ENCODE results near the gene GDPGP1. TPM values are rescaled to one million over a fixed set of nuclear protein-coding genes. Genes with fewer than 3 reads are reported as not detected.

GDPGP1 gene
- total RNA-seq, 4 donors from 2014 or later: 7.1 to 28.1 (median 13.6) TPM

- Histone ChIP-seq H3K36me3 (peaks cover 66 to 78% of the 10 kb centered on the region in 2 donors), H3K27ac (no peak overlapping the region), H3K27me3 (no peaks in the 10 kb centered on the region), H3K9me3 (no peaks in the 10 kb centered on the region), H3K4me1 (peaks cover 10 to 11% of the 10 kb centered on the region in 2 donors), H3K4me3 (replicated peaks in 1 of 3) (no peak overlapping the region)
- no peak for DNase-seq
- 92 to 99% methylated on average over 7 of the region's 7 CpGs for whole genome bisulfite sequencing, 2 donors
- intact Hi-C loops (cut with DNase I): no loop called here
- no peak for TF ChIP-seq CTCF (IDR thresholded peaks at IDR 0.05)
- no peak for TF ChIP-seq POLR2A (IDR thresholded peaks at IDR 0.05)
Measured at GRCh38 chr15:90227336-90227735, 6.7 kb upstream of the GDPGP1 start.

GRCh38 chr15:90227816-90228772 is 5.9 kb upstream of the GDPGP1 start:
- peaks cover 16% of the 10 kb centered on the region in 2 donors for H3K4me1 ChIP-seq
- H3K36me3 ChIP-seq: peaks cover 66 to 74% of the 10 kb centered on the region in 2 donors
- H3K4me3 ChIP-seq (replicated peaks in 1 of 3): no peak overlapping the region
- no peak for DNase-seq
- intact Hi-C loops (cut with DNase I): no loop called here
- H3K9me3 ChIP-seq: no peaks in the 10 kb centered on the region
- H3K27ac ChIP-seq: no peak overlapping the region
- H3K27me3 ChIP-seq: no peaks in the 10 kb centered on the region
- WGBS, 2 donors: 93 to 95% methylated on average over 27 to 30 of the region's 38 CpGs
- TF ChIP-seq POLR2A (IDR thresholded peaks at IDR 0.05) (no peak), CTCF (IDR thresholded peaks at IDR 0.05) (no peak)

- Histone ChIP-seq H3K4me1 (peaks cover 16% of the 10 kb centered on the region in 2 donors), H3K27ac (no peak overlapping the region), H3K27me3 (no peaks in the 10 kb centered on the region), H3K36me3 (peaks cover 59 to 66% of the 10 kb centered on the region in 2 donors), H3K4me3 (replicated peaks in 1 of 3) (no peak overlapping the region), H3K9me3 (no peaks in the 10 kb centered on the region)
- no peak for DNase-seq
- 85 to 94% methylated on average over 6 to 15 of the region's 15 CpGs for WGBS, 2 donors
- intact Hi-C loops (cut with DNase I): no loop called here
- TF ChIP-seq POLR2A (IDR thresholded peaks at IDR 0.05): no peak
- no peak for TF ChIP-seq CTCF (IDR thresholded peaks at IDR 0.05)
Measured at GRCh38 chr15:90228960-90229359, 5.0 kb upstream of the GDPGP1 start.

GRCh38 chr15:90230071-90230494 is 3.9 kb upstream of the GDPGP1 start:
- peaks cover 20 to 23% of the 10 kb centered on the region in 2 donors for H3K4me1 ChIP-seq
- TF ChIP-seq CTCF (IDR thresholded peaks at IDR 0.05) (no peak), POLR2A (IDR thresholded peaks at IDR 0.05) (no peak)
- H3K27me3 ChIP-seq: no peaks in the 10 kb centered on the region
- WGBS, 2 donors: 63 to 68% methylated on average over 12 of the region's 12 CpGs
- no peaks in the 10 kb centered on the region for H3K9me3 ChIP-seq
- intact Hi-C loops (cut with DNase I): no loop called here
- peak in 1 of 2 donors; percentile 15 for DNase-seq
- H3K36me3 ChIP-seq: peaks cover 48 to 54% of the 10 kb centered on the region in 2 donors
- no peak overlapping the region for H3K4me3 ChIP-seq (replicated peaks in 1 of 3)
- H3K27ac ChIP-seq: peak overlapping the region in 1 of 3 donors; percentile 33

- no peak for DNase-seq
- peak overlapping the region in 2 of 3 donors; percentile 42 to 43 for H3K27ac ChIP-seq
- peaks cover 20 to 25% of the 10 kb centered on the region in 2 donors for H3K4me1 ChIP-seq
- peaks cover 42 to 49% of the 10 kb centered on the region in 2 donors for H3K36me3 ChIP-seq
- intact Hi-C loops (cut with DNase I): no loop called here
- H3K27me3 ChIP-seq: no peaks in the 10 kb centered on the region
- TF ChIP-seq POLR2A (IDR thresholded peaks at IDR 0.05): no peak
- no peak for TF ChIP-seq CTCF (IDR thresholded peaks at IDR 0.05)
- 83 to 91% methylated on average over 7 of the region's 8 CpGs for WGBS, 2 donors
- no peak overlapping the region for H3K4me3 ChIP-seq (replicated peaks in 1 of 3)
- no peaks in the 10 kb centered on the region for H3K9me3 ChIP-seq
Measured at GRCh38 chr15:90230610-90231009, 3.4 kb upstream of the GDPGP1 start.

All from thyroid gland (tissue), 4 donors.